IPS-18a (cell line): ENCODE data around the gene TMOD1.
"Not testable (repeated sequence)": the region's sequence is repeated elsewhere in the genome, so short reads cannot be mapped to it uniquely, and the experiment has no call there.

ENCODE experiments used
- H3K27ac ChIP-seq: one replicate; pipeline ENCODE4 v1.5.1; 2013; ENCODE audit warnings: low read length
- H3K27me3 ChIP-seq: one replicate; pipeline ENCODE4 v1.6.1; 2013; ENCODE audit warnings: mild to moderate bottlenecking, low read length; ENCODE audit not compliant: control insufficient read depth, insufficient read depth
- H3K36me3 ChIP-seq: one replicate; pipeline ENCODE4 v1.6.1; 2013; ENCODE audit warnings: low read depth, low read length; ENCODE audit not compliant: control insufficient read depth
- H3K4me1 ChIP-seq: one replicate; pipeline ENCODE4 v1.6.1; 2013; ENCODE audit warnings: low read depth, low read length; ENCODE audit not compliant: control insufficient read depth
- H3K4me3 ChIP-seq: one replicate; pipeline ENCODE4 v1.5.1; 2013; ENCODE audit warnings: low read length
- H3K9ac ChIP-seq: one replicate; pipeline ENCODE4 v1.6.1; 2013; ENCODE audit warnings: mild to moderate bottlenecking, low read length, moderate library complexity
- H3K9me3 ChIP-seq: one replicate; pipeline ENCODE4 v1.6.1; 2013; ENCODE audit warnings: low read depth, low read length; ENCODE audit not compliant: control insufficient read depth

The TMOD1 gene

GRCh38 chr9:97501177-97501971, at the start of gene TMOD1:
Gene TMOD1 (plus strand): TSS chr9:97501666. CDS start chr9:97524189, 22,523 bp downstream.
- H3K9ac ChIP-seq, result no peak within 1 kb of the TSS
- peak within 1 kb of the TSS; percentile 65 for H3K4me3 ChIP-seq
- H3K27me3 ChIP-seq, result peaks cover 74% of the 10 kb centered on the region
- H3K36me3 ChIP-seq, result no peaks in the 10 kb centered on the region
- no peak within 1 kb of the TSS for H3K27ac ChIP-seq
- no peaks in the 10 kb centered on the region for H3K4me1 ChIP-seq
- H3K9me3 ChIP-seq, result no peaks in the 10 kb centered on the region

- H3K27me3 ChIP-seq, H3K36me3 ChIP-seq, H3K9ac ChIP-seq, H3K4me3 ChIP-seq, H3K4me1 ChIP-seq, H3K27ac ChIP-seq, H3K9me3 ChIP-seq: not testable (repeated sequence)
Observed at GRCh38 chr9:97453573-97453972, 47.9 kb upstream of the TMOD1 start.

GRCh38 chr9:97456841-97457240, 44.6 kb upstream of the TMOD1 start:
- not testable (repeated sequence) for H3K4me1 ChIP-seq, H3K36me3 ChIP-seq, H3K4me3 ChIP-seq, H3K9ac ChIP-seq, H3K9me3 ChIP-seq, H3K27me3 ChIP-seq, H3K27ac ChIP-seq

GRCh38 chr9:97459326-97459725, 42.1 kb upstream of the TMOD1 start:
- Histone ChIP-seq H3K36me3 (no peaks in the 10 kb centered on the region), H3K27me3 (no peaks in the 10 kb centered on the region), H3K9me3 (no peaks in the 10 kb centered on the region), H3K27ac (no peak overlapping the region), H3K4me3 (no peak overlapping the region), H3K4me1 (peaks cover 5% of the 10 kb centered on the region), H3K9ac (no peak overlapping the region)

GRCh38 chr9:97462159-97462558, 39.3 kb upstream of the TMOD1 start:
- H3K4me3 ChIP-seq, result no peak overlapping the region
- no peaks in the 10 kb centered on the region for H3K36me3 ChIP-seq
- peaks cover 5% of the 10 kb centered on the region for H3K4me1 ChIP-seq
- H3K9me3 ChIP-seq, result no peaks in the 10 kb centered on the region
- no peaks in the 10 kb centered on the region for H3K27me3 ChIP-seq
- no peak overlapping the region for H3K9ac ChIP-seq
- no peak overlapping the region for H3K27ac ChIP-seq

GRCh38 chr9:97462914-97463313, 38.6 kb upstream of the TMOD1 start:
- Histone ChIP-seq H3K4me3 (no peak overlapping the region), H3K4me1 (peaks cover 5% of the 10 kb centered on the region), H3K27ac (no peak overlapping the region), H3K9me3 (no peaks in the 10 kb centered on the region), H3K27me3 (no peaks in the 10 kb centered on the region), H3K36me3 (no peaks in the 10 kb centered on the region), H3K9ac (no peak overlapping the region)

GRCh38 chr9:97468658-97469448, 32.6 kb upstream of the TMOD1 start:
- Histone ChIP-seq H3K27ac (no peak overlapping the region), H3K27me3 (no peaks in the 10 kb centered on the region), H3K9me3 (no peaks in the 10 kb centered on the region), H3K4me1 (no peaks in the 10 kb centered on the region), H3K9ac (no peak overlapping the region), H3K36me3 (no peaks in the 10 kb centered on the region), H3K4me3 (no peak overlapping the region)

GRCh38 chr9:97470076-97470475, 31.4 kb upstream of the TMOD1 start:
- H3K9me3 ChIP-seq, result no peaks in the 10 kb centered on the region
- no peaks in the 10 kb centered on the region for H3K4me1 ChIP-seq
- no peak overlapping the region for H3K27ac ChIP-seq
- H3K4me3 ChIP-seq, result no peak overlapping the region
- no peaks in the 10 kb centered on the region for H3K36me3 ChIP-seq
- no peaks in the 10 kb centered on the region for H3K27me3 ChIP-seq
- H3K9ac ChIP-seq, result no peak overlapping the region

- H3K4me3 ChIP-seq, result no peak overlapping the region
- no peaks in the 10 kb centered on the region for H3K27me3 ChIP-seq
- H3K27ac ChIP-seq, result no peak overlapping the region
- H3K36me3 ChIP-seq, result no peaks in the 10 kb centered on the region
- no peak overlapping the region for H3K9ac ChIP-seq
- no peaks in the 10 kb centered on the region for H3K4me1 ChIP-seq
- H3K9me3 ChIP-seq, result no peaks in the 10 kb centered on the region
Observed at GRCh38 chr9:97473717-97474116, 27.7 kb upstream of the TMOD1 start.

- Histone ChIP-seq H3K4me3 (no peak overlapping the region), H3K36me3 (no peaks in the 10 kb centered on the region), H3K27me3 (no peaks in the 10 kb centered on the region), H3K9ac (no peak overlapping the region), H3K9me3 (no peaks in the 10 kb centered on the region), H3K27ac (no peak overlapping the region), H3K4me1 (no peaks in the 10 kb centered on the region)
Observed at GRCh38 chr9:97474372-97474925, 27.0 kb upstream of the TMOD1 start.

GRCh38 chr9:97475059-97475458, 26.4 kb upstream of the TMOD1 start:
- no peaks in the 10 kb centered on the region for H3K27me3 ChIP-seq
- H3K27ac ChIP-seq, result no peak overlapping the region
- H3K9me3 ChIP-seq, result no peaks in the 10 kb centered on the region
- H3K9ac ChIP-seq, result no peak overlapping the region
- no peaks in the 10 kb centered on the region for H3K4me1 ChIP-seq
- no peak overlapping the region for H3K4me3 ChIP-seq
- H3K36me3 ChIP-seq, result no peaks in the 10 kb centered on the region
